A673 (cell line): Measurements from ENCODE around the gene CERS6. TPM values are rescaled to one million over a fixed set of nuclear protein-coding genes. Genes with fewer than 3 reads are reported as not detected.

Experiments
- BruUV-seq: library from RNA; stranded (reverse); fragments of 400-500 nt; replicated peaks from 2 replicates; lab custom pipeline; 2021; lab: Mats Ljungman, UMichigan
- CTCF ChIA-PET: fragments of 300-600 bp; sonication (Branson Sonifier 250); formaldehyde crosslinking; loops from one replicate; lab custom pipeline; 2022; ENCODE audit warnings: antibody characterized with exemption; lab: Charles Lee
- POLR2A ChIA-PET: fragments of 300-600 bp; sonication (Branson Sonifier 250); formaldehyde crosslinking; loops from one replicate; lab custom pipeline; 2022; ENCODE audit warnings: antibody characterized with exemption; ENCODE audit not compliant: low non-redundant PET; lab: Charles Lee
- DNase-seq: peaks from one replicate; pipeline ENCODE4 v3.0.0-alpha.2; 2015; ENCODE audit warnings: low spot score
- H3K27ac ChIP-seq: fragments of 200-600 bp; sonication (generic); 2 replicates; pipeline ENCODE4 v1.5.1; 2016; ENCODE audit warnings: mixed run types, low read depth, mild to moderate bottlenecking, mixed read lengths, antibody characterized with exemption, low read length; ENCODE audit not compliant: poor library complexity, severe bottlenecking
- H3K27me3 ChIP-seq: fragments of 200-600 bp; sonication (generic); replicated peaks from 2 replicates; pipeline ENCODE4 v1.6.1; 2017; ENCODE audit warnings: mixed run types, low read depth, mild to moderate bottlenecking, mixed read lengths, antibody characterized with exemption, low read length; ENCODE audit not compliant: insufficient read depth, poor library complexity
- H3K36me3 ChIP-seq: fragments of 200-600 bp; sonication (generic); 2 replicates; pipeline ENCODE4 v1.6.1; 2016; ENCODE audit warnings: mixed run types, mild to moderate bottlenecking, mixed read lengths, antibody characterized with exemption, low read length; ENCODE audit not compliant: insufficient read depth, poor library complexity, severe bottlenecking
- H3K4me1 ChIP-seq: fragments of 200-600 bp; sonication (generic); 2 replicates; pipeline ENCODE4 v1.6.1; 2017; ENCODE audit warnings: mixed run types, mild to moderate bottlenecking, mixed read lengths, antibody characterized with exemption, low read length; ENCODE audit not compliant: insufficient read depth, poor library complexity, severe bottlenecking
- H3K4me3 ChIP-seq: fragments of 200-600 bp; sonication (generic); 2 replicates; pipeline ENCODE4 v1.5.1; 2016; ENCODE audit warnings: low read depth, mixed run types, mild to moderate bottlenecking, mixed read lengths, low read length; ENCODE audit not compliant: poor library complexity, severe bottlenecking
- H3K9me3 ChIP-seq: fragments of 200-600 bp; sonication (generic); 2 replicates; pipeline ENCODE4 v1.6.1; 2016; ENCODE audit warnings: mixed run types, low read depth, mild to moderate bottlenecking, mixed read lengths, antibody characterized with exemption, low read length; ENCODE audit not compliant: poor library complexity, severe bottlenecking
- EZH2 ChIP-seq: fragments of 200-600 bp; sonication (generic); IDR thresholded peaks from 2 replicates; pipeline ENCODE4 v1.6.1; 2017; ENCODE audit warnings: borderline replicate concordance, low read depth, mild to moderate bottlenecking, mixed read lengths, antibody characterized with exemption, low read length; ENCODE audit not compliant: poor library complexity, severe bottlenecking
- intact Hi-C: fragments of 100-400 bp; cut with micrococcal nuclease; formaldehyde crosslinking; loops from one replicate; pipeline ENCODE4 v1.10.0; 2022; ENCODE audit not compliant: unreplicated experiment
- total RNA-seq: library from RNA; stranded (reverse); gene quantifications from 2 replicates; pipeline ENCODE4 v1.2.3, GENCODE V29; 2021
- TF ChIP-seq, protein P1 (sequence below): fragments of 300-800, 200-600 bp; sonication (generic); conservative IDR thresholded peaks from 2 replicates; pipeline ENCODE4 v1.5.1; 2017; ENCODE audit warnings: low read depth, mild to moderate bottlenecking, antibody characterized with exemption, low read length, moderate library complexity, mixed read lengths

CERS6 gene
- total RNA-seq, 1 experiment from 2014 or later, result 12.4 TPM

DNA sequence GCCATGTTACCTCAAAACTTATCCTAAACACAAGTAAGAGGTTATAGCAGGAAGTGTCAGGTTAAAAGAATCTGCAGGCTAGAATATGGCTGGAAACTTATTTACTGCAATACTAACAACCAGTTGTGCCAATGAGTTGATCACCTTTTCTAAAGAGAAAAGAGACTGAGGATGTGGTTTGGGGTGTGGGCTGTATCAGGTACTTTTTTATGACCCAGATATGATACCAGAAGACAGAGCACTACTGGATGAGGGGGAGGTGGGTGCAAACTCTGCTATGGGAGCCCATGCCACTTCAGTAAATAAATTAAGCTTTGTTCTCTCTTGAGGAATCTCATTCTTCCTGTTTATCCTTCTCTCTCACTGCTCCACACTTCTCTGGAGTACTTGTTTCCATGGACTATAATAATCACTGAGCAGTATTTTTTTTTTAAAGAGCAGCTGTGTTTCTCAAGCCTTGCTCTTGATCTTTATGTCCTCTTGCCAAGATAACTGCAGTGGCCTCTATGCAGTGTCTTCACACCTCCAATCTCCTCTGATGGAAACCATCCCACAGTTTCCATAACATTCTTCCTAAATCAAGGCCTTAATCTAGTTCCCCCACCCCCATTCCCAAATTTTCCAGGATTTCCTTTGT lies 295.1 kb downstream of the CERS6 start:
- Histone ChIP-seq H3K27ac (no peak overlapping the region), H3K9me3 (no peaks in the 10 kb centered on the region), H3K4me3 (no peak overlapping the region), H3K4me1 (no peaks in the 10 kb centered on the region), H3K36me3 (no peaks in the 10 kb centered on the region), H3K27me3 (no peaks in the 10 kb centered on the region)
- DNase-seq, result no peak
- BruUV-seq, result no TSS peak
- intact Hi-C loops, result no loop called here
- ChIA-PET CTCF (no interaction called here), POLR2A (no interaction called here)
- TF ChIP-seq, protein P1, sequence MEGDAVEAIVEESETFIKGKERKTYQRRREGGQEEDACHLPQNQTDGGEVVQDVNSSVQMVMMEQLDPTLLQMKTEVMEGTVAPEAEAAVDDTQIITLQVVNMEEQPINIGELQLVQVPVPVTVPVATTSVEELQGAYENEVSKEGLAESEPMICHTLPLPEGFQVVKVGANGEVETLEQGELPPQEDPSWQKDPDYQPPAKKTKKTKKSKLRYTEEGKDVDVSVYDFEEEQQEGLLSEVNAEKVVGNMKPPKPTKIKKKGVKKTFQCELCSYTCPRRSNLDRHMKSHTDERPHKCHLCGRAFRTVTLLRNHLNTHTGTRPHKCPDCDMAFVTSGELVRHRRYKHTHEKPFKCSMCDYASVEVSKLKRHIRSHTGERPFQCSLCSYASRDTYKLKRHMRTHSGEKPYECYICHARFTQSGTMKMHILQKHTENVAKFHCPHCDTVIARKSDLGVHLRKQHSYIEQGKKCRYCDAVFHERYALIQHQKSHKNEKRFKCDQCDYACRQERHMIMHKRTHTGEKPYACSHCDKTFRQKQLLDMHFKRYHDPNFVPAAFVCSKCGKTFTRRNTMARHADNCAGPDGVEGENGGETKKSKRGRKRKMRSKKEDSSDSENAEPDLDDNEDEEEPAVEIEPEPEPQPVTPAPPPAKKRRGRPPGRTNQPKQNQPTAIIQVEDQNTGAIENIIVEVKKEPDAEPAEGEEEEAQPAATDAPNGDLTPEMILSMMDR, result no peak
- TF ChIP-seq EZH2, result no peak

DNA sequence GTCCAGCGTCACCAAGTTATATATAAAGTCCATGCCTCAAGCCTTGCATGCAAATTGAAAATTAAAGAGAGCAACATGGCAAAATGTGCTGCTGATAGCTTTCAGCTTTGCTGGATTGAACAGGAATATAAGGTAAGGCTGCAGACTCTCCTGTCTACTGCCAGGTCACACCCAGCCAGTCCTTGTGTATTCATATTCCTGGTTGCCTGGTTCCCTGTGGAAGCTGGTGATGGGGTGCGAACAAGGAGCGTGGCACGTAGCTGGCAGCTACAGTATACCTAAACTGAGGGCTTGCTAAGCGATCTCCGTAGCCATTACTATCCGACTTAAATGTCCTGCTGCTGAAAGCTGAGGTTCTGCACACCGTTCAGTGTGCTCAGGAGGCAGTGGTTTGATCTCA lies 296.3 kb downstream of the CERS6 start:
- Histone ChIP-seq H3K4me1 (no peaks in the 10 kb centered on the region), H3K27me3 (no peaks in the 10 kb centered on the region), H3K27ac (no peak overlapping the region), H3K36me3 (no peaks in the 10 kb centered on the region), H3K9me3 (no peaks in the 10 kb centered on the region), H3K4me3 (no peak overlapping the region)
- intact Hi-C loops, result no loop called here
- ChIA-PET CTCF (no interaction called here), POLR2A (no interaction called here)
- no TSS peak for BruUV-seq
- TF ChIP-seq, protein P1, result no peak
- no peak for TF ChIP-seq EZH2
- DNase-seq, result no peak

DNA sequence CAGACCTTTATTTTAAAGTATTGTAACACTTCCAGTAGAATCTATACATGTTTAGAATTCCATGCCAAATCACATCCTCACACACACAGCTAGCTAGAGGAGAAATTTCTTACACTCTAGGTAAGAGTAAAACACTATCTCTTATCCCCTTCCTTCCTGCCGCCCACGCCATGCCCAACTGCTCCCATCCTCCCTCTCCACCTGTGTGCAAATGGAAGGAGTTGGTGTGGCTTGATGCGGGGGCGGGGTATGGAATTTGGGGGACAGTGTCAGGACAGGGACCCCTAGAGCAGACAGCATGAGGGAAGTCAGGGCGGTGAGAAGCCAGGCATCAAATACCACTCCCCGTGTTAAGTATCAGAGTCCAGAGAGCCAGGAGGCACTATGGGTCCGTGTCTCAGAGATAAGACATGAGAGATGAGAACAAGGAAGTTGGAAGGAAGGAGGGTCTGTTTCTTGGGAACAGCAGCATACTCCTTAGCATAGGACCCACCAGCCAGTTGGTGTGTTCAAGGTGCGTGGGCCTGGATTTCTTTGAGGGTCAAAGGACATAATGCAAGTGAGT lies 297.8 kb downstream of the CERS6 start:
- Histone ChIP-seq H3K9me3 (no peaks in the 10 kb centered on the region), H3K27me3 (no peaks in the 10 kb centered on the region), H3K27ac (no peak overlapping the region), H3K36me3 (no peaks in the 10 kb centered on the region), H3K4me3 (no peak overlapping the region), H3K4me1 (no peaks in the 10 kb centered on the region)
- no TSS peak for BruUV-seq
- ChIA-PET CTCF (no interaction called here), POLR2A (no interaction called here)
- DNase-seq, result no peak
- no peak for TF ChIP-seq EZH2
- TF ChIP-seq, protein P1, result no peak
- intact Hi-C loops, result no loop called here
